ENCODE results near the gene SHE.

DNA sequence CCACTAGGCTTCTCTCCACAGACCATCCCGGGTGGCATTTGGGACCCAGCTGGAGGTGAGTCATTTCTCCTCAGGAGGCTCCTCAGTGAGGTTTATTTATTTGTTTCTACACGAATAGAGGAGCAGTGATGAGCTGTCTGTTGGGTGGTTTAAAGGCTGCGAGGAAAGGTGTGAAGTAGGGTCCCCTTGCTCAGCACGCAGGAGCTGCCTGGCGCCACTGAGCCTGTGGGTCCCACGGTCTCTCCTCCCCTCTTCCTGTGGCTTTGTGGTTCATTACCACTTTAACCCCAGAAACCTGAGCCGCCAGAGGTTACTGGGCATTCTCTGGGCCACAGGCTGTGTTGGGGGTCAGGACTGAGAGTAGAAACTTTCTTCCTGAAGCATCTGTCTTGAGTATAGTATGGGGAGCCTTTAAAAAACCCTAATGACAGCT, 57.2 kb downstream of the SHE start:
- TF ChIP-seq, protein P1, sequence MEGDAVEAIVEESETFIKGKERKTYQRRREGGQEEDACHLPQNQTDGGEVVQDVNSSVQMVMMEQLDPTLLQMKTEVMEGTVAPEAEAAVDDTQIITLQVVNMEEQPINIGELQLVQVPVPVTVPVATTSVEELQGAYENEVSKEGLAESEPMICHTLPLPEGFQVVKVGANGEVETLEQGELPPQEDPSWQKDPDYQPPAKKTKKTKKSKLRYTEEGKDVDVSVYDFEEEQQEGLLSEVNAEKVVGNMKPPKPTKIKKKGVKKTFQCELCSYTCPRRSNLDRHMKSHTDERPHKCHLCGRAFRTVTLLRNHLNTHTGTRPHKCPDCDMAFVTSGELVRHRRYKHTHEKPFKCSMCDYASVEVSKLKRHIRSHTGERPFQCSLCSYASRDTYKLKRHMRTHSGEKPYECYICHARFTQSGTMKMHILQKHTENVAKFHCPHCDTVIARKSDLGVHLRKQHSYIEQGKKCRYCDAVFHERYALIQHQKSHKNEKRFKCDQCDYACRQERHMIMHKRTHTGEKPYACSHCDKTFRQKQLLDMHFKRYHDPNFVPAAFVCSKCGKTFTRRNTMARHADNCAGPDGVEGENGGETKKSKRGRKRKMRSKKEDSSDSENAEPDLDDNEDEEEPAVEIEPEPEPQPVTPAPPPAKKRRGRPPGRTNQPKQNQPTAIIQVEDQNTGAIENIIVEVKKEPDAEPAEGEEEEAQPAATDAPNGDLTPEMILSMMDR (conservative IDR thresholded peaks at IDR 0.05; ENCODE audit: low read length), result no peak
- 0 out of 2 replicates have a peak, but pooled peaks have one; percentile 27 for TF ChIP-seq EZH2phosphoT487 (IDR thresholded peaks at IDR 0.05; ENCODE audit: borderline replicate concordance)

Data from Loucy (cell line).